Measurements from ENCODE around the gene ARAP3.

Gene ARAP3

DNA sequence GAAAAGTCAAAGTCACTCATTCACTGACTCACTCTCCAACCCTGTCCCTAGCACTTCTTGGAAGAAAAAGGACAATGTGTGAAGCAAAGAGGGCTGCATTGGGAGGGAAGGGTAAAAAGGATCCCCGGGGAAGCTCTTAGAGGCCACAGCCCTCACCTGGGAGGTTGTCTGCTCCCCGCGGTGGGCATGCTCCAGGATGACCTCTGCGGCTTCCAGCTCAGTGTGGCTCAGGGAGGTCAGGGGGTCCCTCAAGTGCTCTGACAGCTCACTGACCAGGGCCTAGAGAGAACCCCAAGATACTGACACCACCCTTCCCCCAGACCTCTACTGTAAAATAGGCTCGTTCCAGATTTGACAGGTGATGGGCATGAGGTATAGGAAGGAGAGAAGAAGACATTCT lies 34.8 kb downstream of the ARAP3 start:
- H3K4me3 ChIP-seq (ENCODE audit: low read depth, low read length): no peak overlapping the region
- H3K36me3 ChIP-seq (ENCODE audit: control insufficient read depth, insufficient read depth, low read length): peaks cover 20% of the 10 kb centered on the region
- no peaks in the 10 kb centered on the region for H3K4me1 ChIP-seq (ENCODE audit: control insufficient read depth, insufficient read depth, low read length)
- H3K9me3 ChIP-seq (ENCODE audit: control insufficient read depth, insufficient read depth, low read length): no peaks in the 10 kb centered on the region
- no peak overlapping the region for H3K9ac ChIP-seq (ENCODE audit: low read depth, low read length)
- no peaks in the 10 kb centered on the region for H3K27me3 ChIP-seq (ENCODE audit: control insufficient read depth, insufficient read depth, low read length)

DNA sequence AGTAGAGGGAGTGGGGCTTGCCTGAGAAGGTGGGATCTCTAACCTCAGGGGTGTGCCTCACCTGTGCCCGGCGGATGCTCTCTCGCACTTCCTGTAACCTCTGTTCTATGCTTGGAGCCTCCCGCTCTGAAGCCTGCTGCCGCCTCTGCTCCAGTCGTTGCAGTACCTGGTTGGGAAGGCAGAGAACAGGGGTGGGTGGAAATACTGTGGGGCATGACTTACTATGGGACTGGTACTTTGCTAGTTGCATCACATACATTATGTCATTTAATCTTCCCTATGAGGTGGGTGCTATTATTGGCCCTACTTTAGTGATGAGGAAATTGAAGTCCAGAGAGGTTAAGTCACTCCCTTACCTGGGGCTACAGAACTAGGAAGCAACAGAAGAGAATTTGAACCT lies 36.0 kb downstream of the ARAP3 start:
- no peak overlapping the region for H3K9ac ChIP-seq (ENCODE audit: low read depth, low read length)
- no peaks in the 10 kb centered on the region for H3K9me3 ChIP-seq (ENCODE audit: control insufficient read depth, insufficient read depth, low read length)
- no peaks in the 10 kb centered on the region for H3K4me1 ChIP-seq (ENCODE audit: control insufficient read depth, insufficient read depth, low read length)
- no peaks in the 10 kb centered on the region for H3K27me3 ChIP-seq (ENCODE audit: control insufficient read depth, insufficient read depth, low read length)
- H3K36me3 ChIP-seq (ENCODE audit: control insufficient read depth, insufficient read depth, low read length): peaks cover 20% of the 10 kb centered on the region
- no peak overlapping the region for H3K4me3 ChIP-seq (ENCODE audit: low read depth, low read length)

DNA sequence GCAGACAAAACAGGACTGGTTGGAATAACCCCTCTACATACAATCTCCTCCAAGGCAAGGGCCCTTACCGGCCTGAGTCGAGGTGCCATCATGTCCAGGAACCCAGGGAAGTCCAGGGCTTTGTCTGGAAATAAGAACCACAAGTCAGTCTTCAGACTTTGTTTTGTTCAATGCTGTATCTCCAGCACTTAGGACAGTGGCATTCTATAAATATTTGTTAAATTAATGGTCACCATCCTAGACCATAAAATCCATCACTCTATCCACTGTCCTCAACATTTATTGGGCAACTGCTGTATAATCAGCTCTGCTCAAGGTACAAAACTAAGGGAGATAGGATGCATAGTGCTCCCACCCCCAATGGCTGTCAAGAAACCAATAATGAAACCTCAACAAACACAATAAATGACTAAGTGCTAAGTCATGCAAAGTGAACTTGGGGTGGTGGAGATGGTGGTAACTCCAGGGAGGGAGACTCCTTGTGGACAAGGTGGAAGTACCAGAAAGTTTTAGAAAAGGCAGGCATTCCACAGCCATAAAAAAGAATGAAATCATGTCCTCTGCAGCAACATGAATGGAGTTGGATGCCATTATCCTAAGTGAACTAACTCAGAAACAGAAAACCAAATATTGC lies 40.3 kb downstream of the ARAP3 start:
- Histone ChIP-seq H3K9ac (ENCODE audit: low read depth, low read length) (no peak overlapping the region), H3K4me3 (ENCODE audit: low read depth, low read length) (no peak overlapping the region), H3K27me3 (ENCODE audit: control insufficient read depth, insufficient read depth, low read length) (peaks cover 4% of the 10 kb centered on the region), H3K36me3 (ENCODE audit: control insufficient read depth, insufficient read depth, low read length) (peaks cover 25% of the 10 kb centered on the region), H3K9me3 (ENCODE audit: control insufficient read depth, insufficient read depth, low read length) (no peaks in the 10 kb centered on the region), H3K4me1 (ENCODE audit: control insufficient read depth, insufficient read depth, low read length) (peaks cover 7% of the 10 kb centered on the region)

DNA sequence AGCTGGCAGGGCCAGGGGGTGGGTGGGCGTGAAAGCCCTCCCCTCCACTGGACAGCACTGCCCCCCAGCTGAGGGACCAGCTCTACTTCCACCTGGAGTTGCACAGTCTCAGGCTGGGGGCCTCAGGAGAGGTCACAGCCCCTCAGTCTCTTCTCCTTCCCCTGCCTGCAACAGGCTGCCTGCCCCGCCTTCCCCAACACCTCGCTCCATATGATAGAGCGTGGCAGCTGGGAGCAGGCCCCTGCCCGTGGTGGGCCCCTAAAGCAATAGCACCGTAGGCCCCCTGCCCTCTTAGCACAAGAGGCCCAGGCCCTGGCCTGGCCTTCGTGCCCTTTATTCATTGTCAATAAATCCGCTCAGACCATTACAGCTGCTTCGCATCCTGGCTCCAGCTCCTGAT lies 41.3 kb downstream of the ARAP3 start:
- H3K36me3 ChIP-seq (ENCODE audit: control insufficient read depth, insufficient read depth, low read length): peaks cover 15% of the 10 kb centered on the region
- peaks cover 4% of the 10 kb centered on the region for H3K27me3 ChIP-seq (ENCODE audit: control insufficient read depth, insufficient read depth, low read length)
- H3K4me1 ChIP-seq (ENCODE audit: control insufficient read depth, insufficient read depth, low read length): peaks cover 10% of the 10 kb centered on the region
- H3K4me3 ChIP-seq (ENCODE audit: low read depth, low read length): no peak overlapping the region
- H3K9me3 ChIP-seq (ENCODE audit: control insufficient read depth, insufficient read depth, low read length): no peaks in the 10 kb centered on the region
- no peak overlapping the region for H3K9ac ChIP-seq (ENCODE audit: low read depth, low read length)

DNA sequence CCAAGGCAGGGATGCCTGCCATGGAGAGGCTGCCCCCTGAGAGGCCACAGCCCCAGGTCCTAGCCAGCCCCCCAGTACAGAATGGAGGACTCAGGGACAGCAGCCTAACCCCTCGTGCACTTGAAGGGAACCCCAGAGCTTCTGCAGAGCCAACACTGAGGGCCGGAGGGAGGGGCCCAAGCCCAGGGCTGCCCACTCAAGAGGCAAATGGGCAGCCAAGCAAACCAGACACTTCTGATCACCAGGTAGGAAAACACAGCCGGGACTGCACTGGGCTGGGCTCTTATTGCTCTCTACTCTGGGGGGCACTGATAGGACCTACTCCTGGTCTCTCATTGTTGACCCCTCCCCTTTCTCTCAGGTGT lies 42.0 kb downstream of the ARAP3 start:
- H3K27me3 ChIP-seq (ENCODE audit: control insufficient read depth, insufficient read depth, low read length): peaks cover 4% of the 10 kb centered on the region
- no peaks in the 10 kb centered on the region for H3K9me3 ChIP-seq (ENCODE audit: control insufficient read depth, insufficient read depth, low read length)
- H3K36me3 ChIP-seq (ENCODE audit: control insufficient read depth, insufficient read depth, low read length): peaks cover 15% of the 10 kb centered on the region
- H3K4me3 ChIP-seq (ENCODE audit: low read depth, low read length): no peak overlapping the region
- H3K4me1 ChIP-seq (ENCODE audit: control insufficient read depth, insufficient read depth, low read length): peaks cover 10% of the 10 kb centered on the region
- no peak overlapping the region for H3K9ac ChIP-seq (ENCODE audit: low read depth, low read length)

DNA sequence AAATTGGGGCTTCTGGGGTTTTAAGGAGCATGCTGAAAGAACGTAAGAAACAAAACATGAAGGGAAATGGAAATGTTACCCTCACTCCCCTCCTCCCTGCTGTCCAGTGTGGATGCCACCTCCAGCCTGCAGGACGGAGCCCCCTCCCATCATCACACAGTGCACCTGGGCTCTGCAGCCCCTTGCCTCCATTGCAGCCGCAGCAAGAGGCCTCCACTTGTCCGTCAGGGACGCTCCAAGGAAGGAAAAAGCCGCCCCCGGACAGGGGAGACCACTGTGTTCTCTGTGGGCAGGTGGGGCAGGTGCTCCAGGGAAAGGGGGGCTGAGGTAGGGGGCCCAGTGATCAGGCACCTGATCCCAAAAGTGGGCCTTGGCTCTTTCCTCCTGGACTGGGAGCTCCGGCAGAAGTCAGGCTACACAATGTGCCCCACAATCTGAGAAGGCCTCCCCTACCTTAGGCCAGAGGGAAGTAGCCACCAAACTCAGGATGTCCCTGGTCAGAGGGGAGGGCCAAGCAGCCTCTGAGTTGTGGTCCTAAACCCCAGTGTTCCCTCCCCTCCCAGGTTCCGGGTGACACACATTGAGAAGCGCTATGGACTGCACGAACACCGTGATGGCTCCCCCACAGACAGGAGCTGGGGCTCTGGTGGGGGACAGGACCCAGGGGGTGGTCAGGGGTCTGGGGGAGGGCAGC lies 42.5 kb downstream of the ARAP3 start:
- no peaks in the 10 kb centered on the region for H3K9me3 ChIP-seq (ENCODE audit: control insufficient read depth, insufficient read depth, low read length)
- peaks cover 4% of the 10 kb centered on the region for H3K27me3 ChIP-seq (ENCODE audit: control insufficient read depth, insufficient read depth, low read length)
- no peak overlapping the region for H3K9ac ChIP-seq (ENCODE audit: low read depth, low read length)
- peaks cover 15% of the 10 kb centered on the region for H3K36me3 ChIP-seq (ENCODE audit: control insufficient read depth, insufficient read depth, low read length)
- H3K4me1 ChIP-seq (ENCODE audit: control insufficient read depth, insufficient read depth, low read length): peaks cover 10% of the 10 kb centered on the region
- no peak overlapping the region for H3K4me3 ChIP-seq (ENCODE audit: low read depth, low read length)

DNA sequence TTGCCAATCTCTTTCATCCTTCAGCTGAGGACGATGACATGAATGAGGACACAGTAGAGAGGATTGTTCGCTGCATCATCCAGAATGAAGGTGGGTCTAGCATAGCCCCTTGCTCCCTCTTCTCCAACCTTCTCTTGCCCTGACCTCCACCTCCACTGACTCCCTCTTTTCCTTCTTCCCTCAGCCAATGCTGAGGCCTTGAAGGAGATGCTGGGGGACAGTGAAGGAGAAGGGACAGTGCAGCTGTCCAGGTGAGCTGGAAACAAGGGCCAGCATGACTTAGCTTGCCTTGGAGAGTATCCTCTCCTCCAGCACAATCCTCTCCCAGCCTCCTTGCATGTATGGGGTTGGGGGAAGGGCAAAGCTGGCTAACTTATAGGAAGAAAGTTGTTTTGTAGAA lies 43.3 kb downstream of the ARAP3 start:
- peaks cover 11% of the 10 kb centered on the region for H3K36me3 ChIP-seq (ENCODE audit: control insufficient read depth, insufficient read depth, low read length)
- H3K9ac ChIP-seq (ENCODE audit: low read depth, low read length): no peak overlapping the region
- H3K27me3 ChIP-seq (ENCODE audit: control insufficient read depth, insufficient read depth, low read length): peaks cover 4% of the 10 kb centered on the region
- H3K9me3 ChIP-seq (ENCODE audit: control insufficient read depth, insufficient read depth, low read length): no peaks in the 10 kb centered on the region
- H3K4me1 ChIP-seq (ENCODE audit: control insufficient read depth, insufficient read depth, low read length): peaks cover 10% of the 10 kb centered on the region
- no peak overlapping the region for H3K4me3 ChIP-seq (ENCODE audit: low read depth, low read length)

DNA sequence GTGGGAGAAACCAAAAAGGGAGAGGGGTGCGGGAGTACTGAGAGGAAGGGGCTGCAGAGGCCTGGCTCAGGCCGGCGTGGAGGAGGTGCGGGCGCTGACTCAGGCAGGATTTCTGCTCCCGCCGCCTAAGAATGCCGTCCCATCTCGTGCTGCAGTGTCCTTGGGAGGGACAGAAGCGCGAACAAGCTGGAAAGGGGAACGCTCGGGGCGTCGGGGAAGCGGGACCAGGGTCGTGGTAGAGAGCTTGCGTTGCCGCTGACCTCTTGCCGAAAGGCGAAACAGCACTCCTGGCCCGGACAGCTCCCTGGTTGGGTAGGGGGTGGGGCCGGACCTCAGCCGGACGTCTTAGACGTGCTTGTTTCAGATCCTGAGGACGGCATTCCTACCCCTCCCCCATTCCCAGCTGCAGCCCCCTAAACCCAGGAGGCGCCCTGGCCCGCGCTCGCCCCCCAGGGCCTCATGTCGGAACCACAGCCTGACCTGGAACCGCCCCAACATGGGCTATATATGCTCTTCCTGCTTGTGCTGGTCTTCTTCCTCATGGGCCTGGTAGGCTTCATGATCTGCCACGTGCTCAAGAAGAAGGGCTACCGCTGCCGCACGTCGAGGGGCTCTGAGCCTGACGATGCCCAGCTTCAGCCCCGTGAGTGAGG lies 44.1 kb downstream of the ARAP3 start:
- H3K9me3 ChIP-seq (ENCODE audit: control insufficient read depth, insufficient read depth, low read length): no peaks in the 10 kb centered on the region
- no peak overlapping the region for H3K9ac ChIP-seq (ENCODE audit: low read depth, low read length)
- peaks cover 10% of the 10 kb centered on the region for H3K4me1 ChIP-seq (ENCODE audit: control insufficient read depth, insufficient read depth, low read length)
- H3K36me3 ChIP-seq (ENCODE audit: control insufficient read depth, insufficient read depth, low read length): peaks cover 10% of the 10 kb centered on the region
- H3K4me3 ChIP-seq (ENCODE audit: low read depth, low read length): peak overlapping the region; percentile 99
- H3K27me3 ChIP-seq (ENCODE audit: control insufficient read depth, insufficient read depth, low read length): peaks cover 4% of the 10 kb centered on the region

DNA sequence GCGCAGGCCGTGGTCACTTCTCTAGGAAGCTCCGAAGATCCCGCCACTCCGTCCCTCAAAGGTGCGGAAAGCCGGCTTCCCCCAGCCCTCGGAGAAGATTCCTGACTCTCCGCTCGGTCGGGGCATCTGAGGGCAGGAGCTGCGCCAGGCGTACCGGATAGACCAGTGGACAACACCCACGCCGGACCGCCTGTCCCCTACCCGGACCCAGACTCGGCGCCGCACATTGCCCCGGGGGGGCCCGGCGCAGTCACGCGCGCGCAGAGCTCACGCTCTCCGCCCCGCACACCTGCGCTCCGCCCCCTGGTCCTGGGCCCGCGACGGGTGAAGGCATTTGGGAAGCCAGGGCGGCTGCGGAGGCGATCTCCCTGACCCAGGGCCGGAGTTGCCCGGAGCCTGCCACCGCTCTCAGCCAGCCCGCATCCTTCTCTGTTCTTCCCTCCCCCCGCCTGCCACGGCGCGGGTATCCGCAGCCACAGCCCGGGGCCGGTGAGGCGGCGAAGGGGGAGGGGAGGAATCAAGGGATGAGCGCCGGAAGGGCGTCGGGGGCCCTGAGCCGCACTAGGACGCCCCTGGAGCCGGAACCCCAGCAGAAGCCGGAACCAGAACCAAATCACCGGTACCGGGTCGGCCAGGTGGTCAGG lies 44.8 kb downstream of the ARAP3 start:
- Histone ChIP-seq H3K4me1 (ENCODE audit: control insufficient read depth, insufficient read depth, low read length) (peaks cover 10% of the 10 kb centered on the region), H3K9me3 (ENCODE audit: control insufficient read depth, insufficient read depth, low read length) (no peaks in the 10 kb centered on the region), H3K9ac (ENCODE audit: low read depth, low read length) (peak overlapping the region; percentile 37), H3K4me3 (ENCODE audit: low read depth, low read length) (peak overlapping the region; percentile 99), H3K27me3 (ENCODE audit: control insufficient read depth, insufficient read depth, low read length) (peaks cover 4% of the 10 kb centered on the region), H3K36me3 (ENCODE audit: control insufficient read depth, insufficient read depth, low read length) (peaks cover 10% of the 10 kb centered on the region)

DNA sequence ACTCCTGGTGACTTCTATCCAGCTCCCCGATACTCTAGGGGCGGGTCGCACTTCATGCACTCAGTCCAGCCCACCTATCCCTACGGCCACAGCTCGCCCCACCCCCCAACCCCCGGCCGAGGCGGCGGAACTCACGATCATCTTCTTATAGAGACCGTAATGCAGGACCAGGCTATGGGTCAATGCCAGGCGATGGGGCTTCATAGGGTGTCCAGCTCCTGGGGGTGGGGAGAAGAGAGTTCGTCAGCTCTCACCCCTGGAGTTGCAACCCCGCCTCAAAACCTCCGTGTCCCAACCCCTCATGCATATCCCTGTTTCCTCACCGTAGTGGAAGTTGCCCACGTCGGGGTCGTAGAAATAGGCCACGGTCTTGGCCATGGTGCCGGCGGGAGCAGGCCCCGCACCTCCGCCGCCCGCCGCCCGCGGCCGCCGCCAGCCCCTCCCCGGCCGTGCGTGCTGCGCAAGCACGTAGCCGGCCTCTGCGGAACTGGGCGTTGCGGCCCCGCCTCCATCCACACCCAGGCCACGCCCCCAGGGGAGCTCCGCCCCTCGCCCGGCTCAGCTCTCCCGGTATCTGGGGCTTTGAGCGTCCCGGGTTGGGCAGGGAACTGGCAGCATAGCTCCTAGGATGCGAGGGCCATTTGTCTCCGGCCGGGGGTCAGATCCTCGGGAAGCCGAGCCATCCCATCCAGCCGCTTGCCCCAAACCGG lies 45.5 kb downstream of the ARAP3 start, which contains the start of the genes HDAC3 and RELL2:
Gene HDAC3, minus strand, starts transcription at position 437 of the 710 bp plus-strand sequence. Its CDS starts 59 bp downstream, at position 378.
Gene RELL2, plus strand, starts transcription at position 585 of the 710 bp plus-strand sequence. CDS start 1,229 bp downstream, outside the sequence.
- H3K27me3 ChIP-seq (ENCODE audit: control insufficient read depth, insufficient read depth, low read length): peaks cover 4% of the 10 kb centered on the region
- no peaks in the 10 kb centered on the region for H3K9me3 ChIP-seq (ENCODE audit: control insufficient read depth, insufficient read depth, low read length)
- peak within 1 kb of the TSS; percentile 93 for H3K9ac ChIP-seq (ENCODE audit: low read depth, low read length)
- H3K4me3 ChIP-seq (ENCODE audit: low read depth, low read length): peak within 1 kb of the TSS; percentile 99
- peaks cover 10% of the 10 kb centered on the region for H3K36me3 ChIP-seq (ENCODE audit: control insufficient read depth, insufficient read depth, low read length)
- peaks cover 10% of the 10 kb centered on the region for H3K4me1 ChIP-seq (ENCODE audit: control insufficient read depth, insufficient read depth, low read length)

DNA sequence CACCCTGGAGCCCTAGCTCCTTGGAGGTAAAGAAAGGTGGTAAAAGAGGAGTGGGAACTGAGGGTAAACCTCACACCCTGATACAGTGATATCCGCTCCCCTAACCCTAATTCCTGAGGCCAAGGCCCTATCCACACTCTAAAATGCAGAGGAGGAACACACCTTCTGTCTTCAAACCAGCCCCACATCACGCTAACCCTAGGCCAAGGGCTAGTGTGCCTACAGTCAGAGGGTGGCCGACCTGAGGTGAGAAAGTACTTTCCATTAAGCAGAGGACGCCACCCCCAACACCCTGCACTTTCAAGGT lies 46.0 kb downstream of the ARAP3 start:
- peaks cover 10% of the 10 kb centered on the region for H3K36me3 ChIP-seq (ENCODE audit: control insufficient read depth, insufficient read depth, low read length)
- H3K9me3 ChIP-seq (ENCODE audit: control insufficient read depth, insufficient read depth, low read length): no peaks in the 10 kb centered on the region
- peaks cover 10% of the 10 kb centered on the region for H3K4me1 ChIP-seq (ENCODE audit: control insufficient read depth, insufficient read depth, low read length)
- peaks cover 4% of the 10 kb centered on the region for H3K27me3 ChIP-seq (ENCODE audit: control insufficient read depth, insufficient read depth, low read length)
- peak overlapping the region; percentile 93 for H3K9ac ChIP-seq (ENCODE audit: low read depth, low read length)
- peak overlapping the region; percentile 99 for H3K4me3 ChIP-seq (ENCODE audit: low read depth, low read length)
